ENCODE measurements around the gene MMS19.
"Not testable (repeated sequence)": the region's sequence is repeated elsewhere in the genome, so short reads cannot be mapped to it uniquely, and the experiment has no call there.

The MMS19 gene

DNA sequence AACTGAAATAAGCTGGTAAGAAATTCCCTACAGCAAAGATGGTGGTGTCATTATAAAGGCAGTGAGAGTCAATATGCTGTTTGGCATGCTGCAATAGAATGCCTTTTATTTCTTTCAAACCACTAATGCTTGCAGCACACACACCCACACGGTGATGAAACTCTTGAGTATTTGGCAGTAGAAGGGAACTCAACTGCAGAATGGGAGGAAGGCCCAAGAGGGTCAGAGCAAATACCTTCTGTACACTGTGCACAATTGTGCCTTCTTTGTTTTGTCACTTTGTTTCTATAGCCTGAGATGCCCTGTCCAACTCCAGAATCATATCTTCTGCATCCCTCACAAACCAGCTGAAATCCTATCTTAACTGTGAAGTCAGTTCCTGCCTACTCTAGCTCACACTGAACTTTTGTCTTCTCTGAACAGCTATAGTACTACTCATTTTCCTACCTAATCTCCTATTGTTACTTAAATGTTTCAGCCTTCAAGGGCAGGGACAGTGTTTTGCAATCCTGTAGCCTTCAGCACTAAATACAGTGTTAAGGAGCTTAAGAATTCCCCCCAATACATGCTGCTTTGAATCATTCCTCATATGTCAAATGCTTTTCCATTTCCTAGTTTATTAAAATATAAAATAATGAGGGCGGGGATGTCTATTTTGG, 22.2 kb downstream of the MMS19 start:
- no peak overlapping the region for H3K27ac Mint-ChIP-seq
- no peak overlapping the region for H3K4me3 Mint-ChIP-seq
- no peaks in the 10 kb centered on the region for H3K4me1 Mint-ChIP-seq
- DNase-seq (ENCODE audit: low spot score in 2 of 2), result no peak
- H3K9me3 Mint-ChIP-seq, result peaks cover 4% of the 10 kb centered on the region
- ATAC-seq (ENCODE audit: low read depth), result no peak
- H3K27me3 Mint-ChIP-seq, result no peaks in the 10 kb centered on the region
- H3K36me3 Mint-ChIP-seq, result peaks cover 44% of the 10 kb centered on the region

DNA sequence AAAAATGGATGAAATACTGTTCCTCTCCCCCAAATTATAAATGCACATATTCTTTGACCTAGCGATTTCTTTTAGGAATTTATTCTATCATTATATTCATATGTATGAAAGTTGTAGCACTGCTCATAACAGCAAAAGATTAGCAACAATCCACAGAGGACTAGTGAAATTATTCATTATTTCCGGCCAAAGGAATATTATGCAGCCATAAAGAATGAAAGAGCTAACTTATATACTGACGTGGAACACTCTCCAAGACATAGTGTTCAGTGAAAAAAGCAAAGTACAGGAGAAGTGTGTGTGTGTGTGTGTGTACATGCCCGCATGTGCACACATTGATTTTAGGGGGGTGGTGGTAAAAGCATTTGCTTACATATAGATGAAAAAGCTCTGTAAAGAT, 23.3 kb downstream of the MMS19 start:
- ATAC-seq (ENCODE audit: low read depth) (no peak), DNase-seq (ENCODE audit: low spot score in 2 of 2) (no peak)
- peaks cover 4% of the 10 kb centered on the region for H3K9me3 Mint-ChIP-seq
- H3K27ac Mint-ChIP-seq, result no peak overlapping the region
- no peak overlapping the region for H3K4me3 Mint-ChIP-seq
- peaks cover 39% of the 10 kb centered on the region for H3K36me3 Mint-ChIP-seq
- H3K27me3 Mint-ChIP-seq, result no peaks in the 10 kb centered on the region
- H3K4me1 Mint-ChIP-seq, result no peaks in the 10 kb centered on the region

DNA sequence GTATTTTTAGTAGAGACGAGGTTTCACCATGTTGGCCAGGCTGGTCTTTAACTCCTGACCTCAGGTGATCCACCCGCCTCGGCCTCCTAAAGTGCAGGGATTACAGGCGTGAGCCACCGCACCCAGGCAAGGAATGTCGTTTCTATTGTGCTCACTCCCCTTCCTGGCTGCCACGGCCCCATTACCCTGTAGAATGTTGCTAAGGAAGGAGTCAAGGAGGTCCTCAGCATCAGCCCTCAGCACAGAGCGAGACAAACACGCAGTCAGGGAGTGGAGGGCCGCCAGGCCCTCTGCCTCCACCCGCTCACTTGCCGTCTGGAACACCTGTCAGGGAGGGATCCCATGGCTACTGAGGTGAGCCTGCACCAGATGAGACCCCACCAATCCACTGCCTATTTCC, 29.4 kb downstream of the MMS19 start:
- not testable (repeated sequence) for DNase-seq (ENCODE audit: low spot score in 2 of 2); H3K27ac Mint-ChIP-seq; H3K9me3 Mint-ChIP-seq; H3K27me3 Mint-ChIP-seq; H3K4me1 Mint-ChIP-seq; ATAC-seq (ENCODE audit: low read depth); H3K4me3 Mint-ChIP-seq
- peaks cover 15% of the 10 kb centered on the region for H3K36me3 Mint-ChIP-seq

DNA sequence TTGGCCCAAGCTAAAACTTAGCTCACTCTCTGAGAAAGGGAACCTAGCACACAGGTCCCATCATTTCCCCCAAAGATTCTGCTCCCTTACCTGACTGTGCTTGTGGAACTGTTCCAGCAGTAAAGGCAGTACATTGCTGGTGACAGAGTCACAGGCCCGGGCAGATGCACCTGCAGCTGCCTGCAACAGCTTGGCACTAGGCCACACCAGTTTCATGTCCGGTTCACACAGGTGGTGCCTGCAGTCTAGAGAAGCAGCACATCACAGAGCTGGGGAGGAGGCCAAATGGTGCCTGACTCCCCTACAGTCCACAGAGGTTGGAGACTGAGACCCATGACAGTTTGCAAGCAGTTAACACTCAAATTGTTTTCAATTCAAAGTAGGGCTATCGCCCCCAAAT, 30.1 kb downstream of the MMS19 start:
- DNase-seq (ENCODE audit: low spot score in 2 of 2), result no peak
- Mint-ChIP-seq H3K27ac (no peak overlapping the region), H3K4me3 (no peak overlapping the region), H3K36me3 (peaks cover 12% of the 10 kb centered on the region), H3K4me1 (no peaks in the 10 kb centered on the region), H3K27me3 (no peaks in the 10 kb centered on the region), H3K9me3 (no peaks in the 10 kb centered on the region)
- ATAC-seq (ENCODE audit: low read depth), result no peak

DNA sequence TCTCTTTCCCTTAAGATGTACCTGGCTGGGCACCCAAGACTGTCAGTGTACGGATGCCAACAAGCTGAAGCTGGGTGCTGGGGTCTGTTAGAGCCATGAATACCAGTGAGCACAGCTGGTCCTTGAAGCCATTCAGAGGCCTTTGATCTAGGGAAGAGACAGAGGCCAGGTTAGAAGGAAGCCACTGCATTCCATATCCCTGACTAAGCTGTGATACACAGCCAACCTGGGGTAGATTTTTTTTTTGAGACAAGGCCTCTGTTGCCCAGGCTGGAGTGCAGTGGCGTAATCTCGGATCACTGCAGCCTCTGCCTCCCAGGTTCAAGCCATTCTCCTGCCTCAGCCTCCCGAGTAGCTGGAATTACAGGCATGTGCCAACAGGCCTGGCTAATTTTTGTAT, 31.5 kb downstream of the MMS19 start:
- Mint-ChIP-seq H3K4me3 (no peak overlapping the region), H3K27me3 (no peaks in the 10 kb centered on the region), H3K4me1 (no peaks in the 10 kb centered on the region), H3K27ac (no peak overlapping the region), H3K36me3 (peaks cover 15% of the 10 kb centered on the region), H3K9me3 (no peaks in the 10 kb centered on the region)
- ATAC-seq (ENCODE audit: low read depth), result no peak
- no peak for DNase-seq (ENCODE audit: low spot score in 2 of 2)

DNA sequence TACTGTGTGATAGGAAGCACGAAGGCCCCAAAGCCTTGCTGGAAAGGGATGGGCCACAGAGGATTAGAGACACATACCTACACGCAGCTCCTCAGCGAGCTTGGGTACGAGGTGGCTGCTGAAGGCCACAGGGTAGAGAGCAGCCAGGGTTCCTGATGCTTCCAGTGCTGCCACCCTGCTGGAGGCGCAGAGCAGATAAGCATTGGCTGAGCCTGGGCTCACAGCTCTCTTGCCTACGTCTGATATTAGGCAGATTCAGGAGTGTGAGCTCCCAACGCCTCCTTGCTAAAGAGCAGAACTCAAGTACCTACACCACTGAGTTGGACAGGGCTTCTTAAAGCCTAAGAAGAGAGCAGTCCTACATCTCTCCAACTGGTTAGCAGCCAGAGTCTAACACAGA, 32.2 kb downstream of the MMS19 start:
- no peak overlapping the region for H3K27ac Mint-ChIP-seq
- H3K27me3 Mint-ChIP-seq, result no peaks in the 10 kb centered on the region
- no peaks in the 10 kb centered on the region for H3K9me3 Mint-ChIP-seq
- no peak for ATAC-seq (ENCODE audit: low read depth)
- H3K4me1 Mint-ChIP-seq, result no peaks in the 10 kb centered on the region
- H3K4me3 Mint-ChIP-seq, result no peak overlapping the region
- peaks cover 16% of the 10 kb centered on the region for H3K36me3 Mint-ChIP-seq
- DNase-seq (ENCODE audit: low spot score in 2 of 2), result no peak

DNA sequence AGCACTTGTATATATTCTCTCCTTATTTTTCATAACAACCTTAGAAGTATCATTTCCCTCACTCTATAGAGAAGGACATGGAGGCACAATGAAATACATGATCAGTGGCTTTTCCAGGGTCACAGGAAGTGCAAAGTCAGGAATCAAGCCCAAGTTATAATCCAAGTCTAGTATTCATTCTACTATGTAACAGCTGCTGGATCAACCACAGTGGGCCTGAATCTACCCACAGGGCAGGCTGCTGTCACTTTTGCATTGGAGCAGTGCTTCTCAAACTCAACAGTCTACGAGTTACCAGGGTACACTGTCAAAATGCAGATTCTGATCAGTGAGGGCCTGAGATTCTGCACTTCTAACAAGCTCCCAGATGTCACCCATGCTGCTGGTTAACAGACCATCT, 34.0 kb downstream of the MMS19 start:
- no peak for ATAC-seq (ENCODE audit: low read depth)
- no peaks in the 10 kb centered on the region for H3K4me1 Mint-ChIP-seq
- DNase-seq (ENCODE audit: low spot score in 2 of 2), result no peak
- peak overlapping the region; percentile 17 for H3K27ac Mint-ChIP-seq
- peaks cover 20% of the 10 kb centered on the region for H3K36me3 Mint-ChIP-seq
- H3K27me3 Mint-ChIP-seq, result no peaks in the 10 kb centered on the region
- H3K4me3 Mint-ChIP-seq, result no peak overlapping the region
- no peaks in the 10 kb centered on the region for H3K9me3 Mint-ChIP-seq

DNA sequence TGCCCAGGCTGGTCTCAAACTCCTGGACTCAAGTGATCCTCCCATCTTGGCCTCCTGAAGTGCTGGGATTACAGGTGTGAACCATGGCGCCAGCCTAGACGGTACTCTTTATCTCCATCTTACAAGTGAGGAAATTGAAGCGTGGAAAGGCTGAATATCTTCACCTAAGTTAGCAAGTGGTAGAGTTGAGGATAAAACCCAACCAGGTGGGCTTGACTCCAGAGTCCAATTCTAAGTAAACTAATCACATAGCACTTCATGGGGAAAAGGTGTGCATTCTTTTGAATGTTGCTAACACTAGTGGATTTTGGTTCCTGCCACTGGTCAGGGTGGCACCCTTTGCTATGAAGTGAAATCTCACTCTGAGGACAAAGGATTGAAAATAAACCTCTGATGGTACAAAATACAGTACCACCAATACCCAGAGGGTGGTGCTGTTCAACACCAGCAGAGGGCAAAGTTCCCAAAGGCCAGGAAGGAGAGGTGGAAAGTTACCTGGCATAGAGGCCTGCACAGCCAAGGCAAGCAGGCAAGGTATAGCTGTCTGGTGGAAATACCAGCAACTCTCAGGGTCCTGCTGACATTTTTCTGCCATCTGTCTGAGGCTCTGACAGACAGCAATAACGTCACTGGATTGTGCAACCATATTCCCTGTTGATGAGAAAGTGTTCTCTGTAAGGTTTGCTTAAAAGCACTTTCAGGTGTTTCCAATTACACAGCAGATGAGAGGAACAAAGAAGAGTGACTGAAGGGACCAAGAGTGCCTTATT, 34.7 kb downstream of the MMS19 start:
- H3K27ac Mint-ChIP-seq, result peak overlapping the region; percentile 17
- no peaks in the 10 kb centered on the region for H3K4me1 Mint-ChIP-seq
- no peaks in the 10 kb centered on the region for H3K27me3 Mint-ChIP-seq
- DNase-seq (ENCODE audit: low spot score in 2 of 2) (peak; percentile 35 to 38), ATAC-seq (ENCODE audit: low read depth) (peak; percentile 56)
- peaks cover 25% of the 10 kb centered on the region for H3K36me3 Mint-ChIP-seq
- H3K4me3 Mint-ChIP-seq, result no peak overlapping the region
- no peaks in the 10 kb centered on the region for H3K9me3 Mint-ChIP-seq

GRCh38 chr10:97462309-97462708, 35.9 kb downstream of the MMS19 start:
- ATAC-seq (ENCODE audit: low read depth) (no peak), DNase-seq (ENCODE audit: low spot score in 2 of 2) (no peak)
- H3K4me3 Mint-ChIP-seq, result no peak overlapping the region
- no peaks in the 10 kb centered on the region for H3K9me3 Mint-ChIP-seq
- H3K27me3 Mint-ChIP-seq, result no peaks in the 10 kb centered on the region
- H3K27ac Mint-ChIP-seq, result no peak overlapping the region
- no peaks in the 10 kb centered on the region for H3K4me1 Mint-ChIP-seq
- H3K36me3 Mint-ChIP-seq, result peaks cover 28% of the 10 kb centered on the region

- H3K27ac Mint-ChIP-seq, result no peak overlapping the region
- no peak for DNase-seq (ENCODE audit: low spot score in 2 of 2)
- no peaks in the 10 kb centered on the region for H3K9me3 Mint-ChIP-seq
- peaks cover 26% of the 10 kb centered on the region for H3K36me3 Mint-ChIP-seq
- H3K4me3 Mint-ChIP-seq, result no peak overlapping the region
- H3K4me1 Mint-ChIP-seq, result no peaks in the 10 kb centered on the region
- H3K27me3 Mint-ChIP-seq, result no peaks in the 10 kb centered on the region
- ATAC-seq (ENCODE audit: low read depth), result no peak
These were observed 38.3 kb downstream of the MMS19 start for GRCh38 chr10:97459933-97460332.

DNA sequence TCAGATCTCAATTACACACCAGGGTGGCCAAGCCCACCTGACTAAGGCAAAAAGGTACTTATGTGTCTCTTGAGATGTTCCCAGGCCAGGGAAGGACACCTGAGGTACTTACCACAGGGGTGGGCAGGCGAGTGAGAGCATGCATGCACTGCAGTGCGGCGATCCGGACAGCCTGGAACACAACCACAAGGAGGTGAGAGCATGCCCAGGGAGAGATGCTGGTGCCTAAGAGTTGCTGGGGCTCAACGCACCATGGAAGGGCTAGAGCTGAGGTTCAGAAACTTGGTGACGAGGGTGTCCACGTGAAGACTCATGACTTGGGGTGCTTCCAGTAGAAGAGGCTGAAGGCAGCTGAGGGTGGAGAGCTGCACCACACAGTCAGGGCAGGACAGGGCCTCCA, 39.1 kb downstream of the MMS19 start:
- ATAC-seq (ENCODE audit: low read depth), result no peak
- DNase-seq (ENCODE audit: low spot score in 2 of 2), result no peak
- H3K27ac Mint-ChIP-seq, result no peak overlapping the region
- H3K4me3 Mint-ChIP-seq, result no peak overlapping the region
- no peaks in the 10 kb centered on the region for H3K4me1 Mint-ChIP-seq
- no peaks in the 10 kb centered on the region for H3K9me3 Mint-ChIP-seq
- peaks cover 25% of the 10 kb centered on the region for H3K36me3 Mint-ChIP-seq
- no peaks in the 10 kb centered on the region for H3K27me3 Mint-ChIP-seq

DNA sequence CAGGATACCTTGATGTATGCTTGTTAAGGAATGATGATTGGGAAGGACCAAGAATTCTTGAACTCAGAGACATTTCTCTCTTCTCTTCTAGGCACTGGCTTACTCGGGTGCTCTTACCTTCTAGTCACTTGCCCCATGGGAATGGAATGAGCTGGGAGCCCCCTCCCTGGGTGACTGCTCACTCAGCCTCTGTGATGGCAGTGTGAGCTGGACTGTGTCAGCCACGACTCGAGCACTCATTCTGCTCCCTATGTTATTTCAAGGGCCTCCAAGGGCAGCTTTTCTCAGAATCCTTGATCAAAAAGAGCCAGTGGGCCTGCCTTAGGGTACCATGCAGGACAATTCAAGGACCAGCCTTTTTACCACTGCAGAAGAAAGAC, 41.5 kb downstream of the MMS19 start:
- Mint-ChIP-seq H3K4me3 (no peak overlapping the region), H3K9me3 (no peaks in the 10 kb centered on the region), H3K27me3 (no peaks in the 10 kb centered on the region), H3K4me1 (no peaks in the 10 kb centered on the region), H3K36me3 (peaks cover 21% of the 10 kb centered on the region), H3K27ac (peak overlapping the region; percentile 48)
- ATAC-seq (ENCODE audit: low read depth), result no peak
- no peak for DNase-seq (ENCODE audit: low spot score in 2 of 2)

DNA sequence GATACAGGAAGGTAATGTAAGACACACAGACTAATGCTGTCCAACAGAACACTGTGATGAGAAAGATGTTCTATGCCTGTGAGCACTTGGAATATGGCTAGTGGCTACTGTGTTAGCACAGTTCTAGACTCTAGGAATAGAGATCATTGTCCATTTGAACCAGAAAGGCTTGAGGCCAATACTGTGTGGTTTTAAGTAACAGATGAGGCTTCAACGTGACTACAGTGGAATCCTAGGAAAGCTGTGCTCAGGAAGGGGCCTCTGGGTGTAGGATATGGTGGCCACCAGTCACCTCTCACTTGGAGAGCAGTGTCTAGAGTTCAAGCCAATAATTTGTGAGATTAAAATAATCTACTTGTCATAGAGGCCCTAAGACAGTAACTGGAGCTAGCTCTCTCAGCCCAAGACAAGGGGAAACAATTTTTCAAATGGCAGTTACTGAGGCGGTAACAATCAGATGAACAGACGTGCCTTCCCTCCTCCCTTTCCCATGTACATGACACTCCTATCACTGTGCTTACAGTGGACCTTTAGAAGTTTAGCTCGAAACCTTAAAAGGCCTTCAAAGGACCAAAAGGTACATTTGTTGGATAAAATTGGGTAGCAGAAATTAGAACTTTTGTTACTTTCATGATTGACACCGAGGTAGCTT, 42.1 kb downstream of the MMS19 start:
- Mint-ChIP-seq H3K27ac (peak overlapping the region; percentile 48), H3K4me1 (no peaks in the 10 kb centered on the region), H3K9me3 (no peaks in the 10 kb centered on the region), H3K27me3 (no peaks in the 10 kb centered on the region), H3K4me3 (no peak overlapping the region), H3K36me3 (peaks cover 19% of the 10 kb centered on the region)
- DNase-seq (ENCODE audit: low spot score in 2 of 2) (no peak), ATAC-seq (ENCODE audit: low read depth) (no peak)

- ATAC-seq (ENCODE audit: low read depth) (no peak), DNase-seq (ENCODE audit: low spot score in 2 of 2) (no peak)
- Mint-ChIP-seq H3K4me3 (no peak overlapping the region), H3K4me1 (peaks cover 7% of the 10 kb centered on the region), H3K9me3 (no peaks in the 10 kb centered on the region), H3K27ac (peak overlapping the region; percentile 59), H3K36me3 (peaks cover 16% of the 10 kb centered on the region), H3K27me3 (no peaks in the 10 kb centered on the region)
These were observed 43.7 kb downstream of the MMS19 start for GRCh38 chr10:97454330-97455036.

Measured in memory B cell (primary cell).